A549 (cell line): Measurements from ENCODE around the gene SEMA4A.

ENCODE experiments used
- HDAC2 ChIP-seq: fragments of 200-600 bp; sonication (generic); IDR thresholded peaks from 2 replicates; pipeline ENCODE4 v1.6.1; 2016
- SMC3 ChIP-seq: fragments of >200 bp; sonication (Bioruptor Twin); formaldehyde crosslinking; IDR thresholded peaks from 3 replicates; pipeline ENCODE4 v1.6.1; 2018; ENCODE audit warnings: inconsistent platforms
- TF ChIP-seq, protein P1 (sequence below): fragments of >200 bp; sonication (Bioruptor Twin); formaldehyde crosslinking; IDR thresholded peaks from 3 replicates; pipeline ENCODE4 v1.5.1; 2016

- no peak for TF ChIP-seq HDAC2
- TF ChIP-seq SMC3: no peak
- TF ChIP-seq, protein P1, sequence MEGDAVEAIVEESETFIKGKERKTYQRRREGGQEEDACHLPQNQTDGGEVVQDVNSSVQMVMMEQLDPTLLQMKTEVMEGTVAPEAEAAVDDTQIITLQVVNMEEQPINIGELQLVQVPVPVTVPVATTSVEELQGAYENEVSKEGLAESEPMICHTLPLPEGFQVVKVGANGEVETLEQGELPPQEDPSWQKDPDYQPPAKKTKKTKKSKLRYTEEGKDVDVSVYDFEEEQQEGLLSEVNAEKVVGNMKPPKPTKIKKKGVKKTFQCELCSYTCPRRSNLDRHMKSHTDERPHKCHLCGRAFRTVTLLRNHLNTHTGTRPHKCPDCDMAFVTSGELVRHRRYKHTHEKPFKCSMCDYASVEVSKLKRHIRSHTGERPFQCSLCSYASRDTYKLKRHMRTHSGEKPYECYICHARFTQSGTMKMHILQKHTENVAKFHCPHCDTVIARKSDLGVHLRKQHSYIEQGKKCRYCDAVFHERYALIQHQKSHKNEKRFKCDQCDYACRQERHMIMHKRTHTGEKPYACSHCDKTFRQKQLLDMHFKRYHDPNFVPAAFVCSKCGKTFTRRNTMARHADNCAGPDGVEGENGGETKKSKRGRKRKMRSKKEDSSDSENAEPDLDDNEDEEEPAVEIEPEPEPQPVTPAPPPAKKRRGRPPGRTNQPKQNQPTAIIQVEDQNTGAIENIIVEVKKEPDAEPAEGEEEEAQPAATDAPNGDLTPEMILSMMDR: no peak
These were observed 5.2 kb upstream of the SEMA4A start for GRCh38 chr1:156148216-156148615.
